Gastroesophageal sphincter (tissue), 4 donors: Measurements from ENCODE around the gene FGF14. TPM values are rescaled to one million over a fixed set of nuclear protein-coding genes. Genes with fewer than 3 reads are reported as not detected.

ENCODE experiments used
- ATAC-seq: fragments of 150-250 bp; one replicate; pipeline ENCODE4 v1.9.1; 2016; ENCODE audit warnings: mild to moderate bottlenecking, moderate library complexity
- H3K27ac ChIP-seq, 4 donors: fragments of 200-600 bp; sonication (generic) in 3 of 4; 1 replicate in 3 of 4; 2 replicates in 1 of 4; pipeline ENCODE4 v1.5.1; 2016 to 2019
- H3K27me3 ChIP-seq: fragments of 200-600 bp; sonication (generic); one replicate; pipeline ENCODE4 v1.5.1; 2019
- H3K36me3 ChIP-seq, 2 donors: fragments of 200-600 bp; sonication (generic); one replicate each; pipeline ENCODE4 v1.5.1; 2019; ENCODE audit warnings: control low read depth in 1 of 2
- H3K4me1 ChIP-seq, 3 donors: fragments of 200-600 bp; sonication (generic); 1 replicate in 2 of 3; 2 replicates in 1 of 3; pipeline ENCODE4 v1.5.1; 2016 to 2019; ENCODE audit warnings: control low read depth in 2 of 3
- H3K4me3 ChIP-seq, 2 donors: fragments of 200-600 bp; sonication (generic); one replicate each; pipeline ENCODE4 v1.5.1; 2019; ENCODE audit warnings: mild to moderate bottlenecking in 1 of 2, moderate library complexity in 1 of 2
- H3K9me3 ChIP-seq, 3 donors: fragments of 200-600 bp; sonication (generic); one replicate each; pipeline ENCODE4 v1.5.1; 2017 to 2019; ENCODE audit warnings: control low read depth in 2 of 3
- CTCF ChIP-seq, 4 experiments: fragments of 200-600 bp in 2 of 4; fragments of 450-650 bp in 2 of 4; sonication (generic) in 1 of 4; IDR thresholded peaks; one replicate each; pipeline ENCODE4 v1.5.1; 2017 to 2019; ENCODE audit warnings: antibody characterized with exemption in 4 of 4, mild to moderate bottlenecking in 2 of 4, moderate library complexity in 2 of 4
- EP300 ChIP-seq: sonication (generic); formaldehyde crosslinking; IDR thresholded peaks from one replicate; pipeline ENCODE4 v1.6.1; 2017; ENCODE audit warnings: antibody characterized with exemption, mild to moderate bottlenecking
- POLR2A ChIP-seq, 2 donors: fragments of 450-650 bp; IDR thresholded peaks; one replicate each; pipeline ENCODE4 v1.6.1; 2017; ENCODE audit warnings: antibody characterized with exemption in 2 of 2, mild to moderate bottlenecking in 2 of 2, moderate library complexity in 1 of 2
- POLR2AphosphoS5 ChIP-seq: sonication (generic); formaldehyde crosslinking; IDR thresholded peaks from one replicate; pipeline ENCODE4 v1.6.1; 2017; ENCODE audit warnings: antibody characterized with exemption
- WGBS, 2 donors: methylation state at CpG; one replicate each; pipeline ENCODE4 v1.1.5; 2018; ENCODE audit warnings: low coverage in 1 of 2; 5-methylcytosine and 5-hydroxymethylcytosine counted together
- total RNA-seq, 4 donors: library from RNA; depleted of rRNA; stranded (reverse); fragments of >200 nt; gene quantifications; one replicate each; pipeline ENCODE4 v1.1.0, GENCODE V29; 2016

FGF14 gene
- total RNA-seq, 4 donors from 2014 or later: 0.31 to 2.0 (median 0.95) TPM

GRCh38 chr13:101989798-101990350, 412.0 kb downstream of the FGF14 start:
- Histone ChIP-seq H3K36me3 (no peaks in the 10 kb centered on the region), H3K27ac (peak overlapping the region in 1 of 4 donors; percentile 24), H3K27me3 (no peaks in the 10 kb centered on the region), H3K4me3 (no peak overlapping the region), H3K4me1 (peaks cover 0 to 10% (median 0%) of the 10 kb centered on the region in 3 donors), H3K9me3 (no peaks in the 10 kb centered on the region)
- no peak for ATAC-seq
- WGBS, 2 donors: 26 to 29% methylated on average over 5 of the region's 5 CpGs
- TF ChIP-seq EP300: no peak
- no peak for TF ChIP-seq POLR2AphosphoS5
- TF ChIP-seq CTCF (IDR thresholded peaks at IDR 0.05): no peak
- no peak for TF ChIP-seq POLR2A (IDR thresholded peaks at IDR 0.05)

GRCh38 chr13:101988140-101988539, 413.7 kb downstream of the FGF14 start:
- ATAC-seq: no peak
- 54 to 80% methylated on average over 2 to 4 of the region's 4 CpGs for WGBS, 2 donors
- no peak overlapping the region for H3K4me3 ChIP-seq

GRCh38 chr13:101986316-101986715, 415.5 kb downstream of the FGF14 start:
- 54 to 88% methylated on average over 2 of the region's 2 CpGs for WGBS, 2 donors
- ATAC-seq: no peak
- TF ChIP-seq POLR2A (IDR thresholded peaks at IDR 0.05) (no peak), CTCF (IDR thresholded peaks at IDR 0.05) (no peak), POLR2AphosphoS5 (no peak), EP300 (no peak)

More at GRCh38 chr13:101988140-101988539, 413.7 kb downstream of the FGF14 start:
- Histone ChIP-seq H3K36me3 (no peaks in the 10 kb centered on the region), H3K27me3 (no peaks in the 10 kb centered on the region), H3K4me1 (peaks cover 0 to 10% (median 0%) of the 10 kb centered on the region in 3 donors), H3K9me3 (no peaks in the 10 kb centered on the region), H3K27ac (no peak overlapping the region)
- TF ChIP-seq POLR2AphosphoS5: no peak

GRCh38 chr13:101985321-101985720, 416.5 kb downstream of the FGF14 start:
- Histone ChIP-seq H3K9me3 (no peaks in the 10 kb centered on the region), H3K27me3 (no peaks in the 10 kb centered on the region), H3K36me3 (no peaks in the 10 kb centered on the region), H3K4me3 (no peak overlapping the region), H3K4me1 (peaks cover 0 to 9% (median 0%) of the 10 kb centered on the region in 3 donors), H3K27ac (no peak overlapping the region)
- TF ChIP-seq EP300: no peak
- no peak for TF ChIP-seq POLR2AphosphoS5
- no peak for TF ChIP-seq CTCF (IDR thresholded peaks at IDR 0.05)
- TF ChIP-seq POLR2A (IDR thresholded peaks at IDR 0.05): no peak
- no peak for ATAC-seq
- WGBS, 2 donors: 57 to 67% methylated on average over 3 of the region's 3 CpGs

More at GRCh38 chr13:101986316-101986715, 415.5 kb downstream of the FGF14 start:
- H3K27ac ChIP-seq: no peak overlapping the region
- no peak overlapping the region for H3K4me3 ChIP-seq
- no peaks in the 10 kb centered on the region for H3K36me3 ChIP-seq
- no peaks in the 10 kb centered on the region for H3K9me3 ChIP-seq
- H3K4me1 ChIP-seq: peaks cover 0 to 10% (median 0%) of the 10 kb centered on the region in 3 donors
- H3K27me3 ChIP-seq: no peaks in the 10 kb centered on the region

- Histone ChIP-seq H3K36me3 (no peaks in the 10 kb centered on the region), H3K9me3 (no peaks in the 10 kb centered on the region), H3K27me3 (no peaks in the 10 kb centered on the region), H3K4me3 (no peak overlapping the region), H3K27ac (no peak overlapping the region), H3K4me1 (no peaks in the 10 kb centered on the region)
- no peak for ATAC-seq
- TF ChIP-seq POLR2A (IDR thresholded peaks at IDR 0.05) (no peak), EP300 (no peak), POLR2AphosphoS5 (no peak), CTCF (IDR thresholded peaks at IDR 0.05) (no peak)
Measured at GRCh38 chr13:101982903-101983302, 418.9 kb downstream of the FGF14 start.
